ENCODE measurements around the gene STUB1.

The STUB1 gene

DNA sequence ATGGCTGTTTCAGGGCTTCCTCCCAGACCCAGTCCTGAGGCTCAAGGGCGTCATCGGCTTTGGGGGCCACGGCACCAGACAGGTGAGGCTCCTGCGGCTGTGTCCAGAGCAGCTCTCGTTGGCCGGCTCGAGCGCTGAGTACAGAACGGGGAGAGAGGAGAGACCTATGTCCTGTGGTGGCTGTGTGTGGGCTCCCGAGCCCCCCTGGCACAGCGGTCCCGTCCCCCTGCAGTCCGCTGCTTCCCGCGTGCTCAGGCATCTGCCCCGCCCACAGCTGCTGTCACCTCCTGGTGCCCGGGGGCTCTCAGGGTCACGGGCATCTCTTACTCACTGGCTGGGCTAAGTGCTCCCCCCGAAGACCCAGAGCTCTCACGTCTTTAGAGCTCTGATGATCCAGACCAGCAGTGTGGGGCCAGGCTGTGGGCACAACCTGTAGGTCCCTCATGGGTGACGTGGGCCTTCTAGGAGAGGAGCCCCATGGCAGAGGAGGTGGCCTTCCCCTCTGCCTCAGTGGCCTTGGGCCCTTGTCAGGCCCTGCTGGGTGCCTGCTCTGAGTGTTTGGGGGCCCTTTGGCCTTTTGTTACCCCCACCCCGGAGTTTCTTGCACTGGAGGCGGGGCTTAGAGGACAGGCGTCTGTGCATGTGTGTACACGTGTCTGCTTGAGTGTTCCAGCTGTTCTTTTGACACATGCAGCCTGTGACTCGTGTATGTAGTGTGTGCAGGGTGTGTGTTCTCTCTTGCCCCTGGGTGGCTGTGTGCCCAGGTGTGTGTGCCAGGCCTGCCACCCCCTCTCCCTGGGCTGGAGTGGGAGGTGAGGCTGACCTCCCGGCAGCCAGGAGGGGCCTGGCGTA, 27.5 kb upstream of the STUB1 start:
- no peak overlapping the region for H2AFZ ChIP-seq (ENCODE audit: low read depth)
- H3K4me2 ChIP-seq: no peak overlapping the region
- H3K4me3 ChIP-seq (IDR thresholded peaks at IDR 0.05; ENCODE audit: insufficient read depth, low read depth, low read length): no peak overlapping the region
- TF ChIP-seq, protein P1, sequence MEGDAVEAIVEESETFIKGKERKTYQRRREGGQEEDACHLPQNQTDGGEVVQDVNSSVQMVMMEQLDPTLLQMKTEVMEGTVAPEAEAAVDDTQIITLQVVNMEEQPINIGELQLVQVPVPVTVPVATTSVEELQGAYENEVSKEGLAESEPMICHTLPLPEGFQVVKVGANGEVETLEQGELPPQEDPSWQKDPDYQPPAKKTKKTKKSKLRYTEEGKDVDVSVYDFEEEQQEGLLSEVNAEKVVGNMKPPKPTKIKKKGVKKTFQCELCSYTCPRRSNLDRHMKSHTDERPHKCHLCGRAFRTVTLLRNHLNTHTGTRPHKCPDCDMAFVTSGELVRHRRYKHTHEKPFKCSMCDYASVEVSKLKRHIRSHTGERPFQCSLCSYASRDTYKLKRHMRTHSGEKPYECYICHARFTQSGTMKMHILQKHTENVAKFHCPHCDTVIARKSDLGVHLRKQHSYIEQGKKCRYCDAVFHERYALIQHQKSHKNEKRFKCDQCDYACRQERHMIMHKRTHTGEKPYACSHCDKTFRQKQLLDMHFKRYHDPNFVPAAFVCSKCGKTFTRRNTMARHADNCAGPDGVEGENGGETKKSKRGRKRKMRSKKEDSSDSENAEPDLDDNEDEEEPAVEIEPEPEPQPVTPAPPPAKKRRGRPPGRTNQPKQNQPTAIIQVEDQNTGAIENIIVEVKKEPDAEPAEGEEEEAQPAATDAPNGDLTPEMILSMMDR (conservative IDR thresholded peaks at IDR 0.05; ENCODE audit: low read depth, low read length): no peak
- no peak overlapping the region for H3K27ac ChIP-seq
- no peak overlapping the region for H3K9ac ChIP-seq
- no peaks in the 10 kb centered on the region for H3K36me3 ChIP-seq (ENCODE audit: insufficient read depth)
- no peaks in the 10 kb centered on the region for H4K20me1 ChIP-seq (ENCODE audit: insufficient read depth)
- 0 out of 2 replicates have a peak, but pooled peaks cover 17% of the 10 kb centered on the region for H3K79me2 ChIP-seq (ENCODE audit: insufficient read depth, low read depth)
- peaks cover 8% of the 10 kb centered on the region for H3K4me1 ChIP-seq (ENCODE audit: low read depth, poor library complexity, severe bottlenecking)
- no peaks in the 10 kb centered on the region for H3K27me3 ChIP-seq (ENCODE audit: insufficient read depth, low read depth)

DNA sequence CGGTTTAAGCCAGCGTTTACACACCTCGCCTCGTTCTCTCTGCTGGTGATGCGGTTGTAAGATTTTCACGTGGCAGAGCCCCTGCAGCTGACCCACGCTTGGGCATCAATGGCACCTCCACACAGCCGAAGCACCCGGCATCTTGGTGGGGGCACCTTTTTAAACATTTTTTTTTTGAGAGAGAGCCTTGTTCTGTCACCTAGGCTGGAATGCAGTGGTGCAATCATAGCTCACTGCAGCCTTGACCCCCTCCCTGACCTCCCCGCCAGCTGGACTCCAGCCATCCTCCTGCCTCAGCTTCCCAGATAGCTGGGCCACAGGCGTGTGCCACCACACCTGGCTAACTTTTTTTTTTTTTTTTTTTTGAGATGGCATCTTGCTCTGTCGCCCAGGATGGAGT, 26.2 kb upstream of the STUB1 start:
- TF ChIP-seq, protein P1 (conservative IDR thresholded peaks at IDR 0.05; ENCODE audit: low read depth, low read length): no peak
- H3K27ac ChIP-seq: no peak overlapping the region

GRCh38 chr16:657487-657886, 22.7 kb upstream of the STUB1 start:
- Histone ChIP-seq H3K79me2 (ENCODE audit: insufficient read depth, low read depth) (no peaks in the 10 kb centered on the region), H3K36me3 (ENCODE audit: insufficient read depth) (no peaks in the 10 kb centered on the region), H4K20me1 (ENCODE audit: insufficient read depth) (no peaks in the 10 kb centered on the region), H3K4me1 (ENCODE audit: low read depth, poor library complexity, severe bottlenecking) (peaks cover 20% of the 10 kb centered on the region), H3K9ac (no peak overlapping the region), H3K27me3 (ENCODE audit: insufficient read depth, low read depth) (no peaks in the 10 kb centered on the region), H3K27ac (no peak overlapping the region), H3K4me2 (no peak overlapping the region), H2AFZ (ENCODE audit: low read depth) (no peak overlapping the region), H3K4me3 (IDR thresholded peaks at IDR 0.05; ENCODE audit: insufficient read depth, low read depth, low read length) (no peak overlapping the region)
- TF ChIP-seq, protein P1 (conservative IDR thresholded peaks at IDR 0.05; ENCODE audit: low read depth, low read length): no peak

More for the DNA sequence above, 26.2 kb upstream of the STUB1 start:
- no peak overlapping the region for H2AFZ ChIP-seq (ENCODE audit: low read depth)
- H3K4me2 ChIP-seq: no peak overlapping the region
- H3K4me3 ChIP-seq (IDR thresholded peaks at IDR 0.05; ENCODE audit: insufficient read depth, low read depth, low read length): no peak overlapping the region
- no peak overlapping the region for H3K9ac ChIP-seq
- H3K36me3 ChIP-seq (ENCODE audit: insufficient read depth): no peaks in the 10 kb centered on the region
- H3K79me2 ChIP-seq (ENCODE audit: insufficient read depth, low read depth): 0 out of 2 replicates have a peak, but pooled peaks cover 11% of the 10 kb centered on the region
- H4K20me1 ChIP-seq (ENCODE audit: insufficient read depth): no peaks in the 10 kb centered on the region
- peaks cover 8% of the 10 kb centered on the region for H3K4me1 ChIP-seq (ENCODE audit: low read depth, poor library complexity, severe bottlenecking)
- no peaks in the 10 kb centered on the region for H3K27me3 ChIP-seq (ENCODE audit: insufficient read depth, low read depth)

GRCh38 chr16:658679-659571, 21.3 kb upstream of the STUB1 start:
- TF ChIP-seq, protein P1 (conservative IDR thresholded peaks at IDR 0.05; ENCODE audit: low read depth, low read length): peak; percentile 35; the same call in 1 of the 2 replicates
- H2AFZ ChIP-seq (ENCODE audit: low read depth): no peak overlapping the region
- no peak overlapping the region for H3K9ac ChIP-seq
- H3K4me2 ChIP-seq: no peak overlapping the region
- H4K20me1 ChIP-seq (ENCODE audit: insufficient read depth): no peaks in the 10 kb centered on the region
- H3K4me1 ChIP-seq (ENCODE audit: low read depth, poor library complexity, severe bottlenecking): peaks cover 20% of the 10 kb centered on the region
- no peaks in the 10 kb centered on the region for H3K27me3 ChIP-seq (ENCODE audit: insufficient read depth, low read depth)
- no peaks in the 10 kb centered on the region for H3K36me3 ChIP-seq (ENCODE audit: insufficient read depth)
- H3K27ac ChIP-seq: no peak overlapping the region
- H3K4me3 ChIP-seq (IDR thresholded peaks at IDR 0.05; ENCODE audit: insufficient read depth, low read depth, low read length): no peak overlapping the region
- no peaks in the 10 kb centered on the region for H3K79me2 ChIP-seq (ENCODE audit: insufficient read depth, low read depth)
